Fibroblast of mammary gland (primary cell): ENCODE results near the gene SPOCD1.
A peak's percentile ranks its signal among the peaks of the same experiment; 100 is the strongest.

Source experiments
- DNase-seq: peaks from one replicate; pipeline ENCODE4 v3.0.0-alpha.2; 2010; ENCODE audit warnings: low read depth
- H3K4me3 ChIP-seq: 2 replicates; pipeline ENCODE4 v1.5.1; 2011; ENCODE audit warnings: low read depth, mild to moderate bottlenecking, low read length, moderate library complexity; ENCODE audit not compliant: control insufficient read depth
- TF ChIP-seq, protein P1 (sequence below): conservative IDR thresholded peaks from 2 replicates; pipeline ENCODE4 v1.5.1; 2011; ENCODE audit warnings: low read depth, low read length, inconsistent platforms; ENCODE audit not compliant: control insufficient read depth, insufficient read depth

Gene SPOCD1

DNA sequence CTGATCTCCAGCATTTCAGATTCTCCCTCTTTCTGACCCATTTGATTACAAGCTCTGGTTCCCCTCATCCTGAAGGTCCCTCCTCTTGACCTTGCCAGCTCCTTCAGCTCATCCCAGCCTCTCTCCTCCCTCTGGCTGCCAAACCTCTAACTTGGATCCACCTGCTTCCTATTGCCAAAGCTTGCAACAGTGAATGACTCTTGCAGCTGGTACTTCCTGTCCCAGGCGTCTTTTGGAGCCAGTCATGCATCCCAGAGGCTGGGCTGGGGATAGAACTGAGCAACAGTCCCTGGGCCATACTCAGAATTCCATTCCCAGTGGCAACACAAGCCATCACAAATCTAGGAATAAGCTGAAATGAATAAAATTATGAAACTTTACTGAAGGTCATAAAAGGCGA is 27.7 kb upstream of the SPOCD1 start:
- TF ChIP-seq, protein P1, sequence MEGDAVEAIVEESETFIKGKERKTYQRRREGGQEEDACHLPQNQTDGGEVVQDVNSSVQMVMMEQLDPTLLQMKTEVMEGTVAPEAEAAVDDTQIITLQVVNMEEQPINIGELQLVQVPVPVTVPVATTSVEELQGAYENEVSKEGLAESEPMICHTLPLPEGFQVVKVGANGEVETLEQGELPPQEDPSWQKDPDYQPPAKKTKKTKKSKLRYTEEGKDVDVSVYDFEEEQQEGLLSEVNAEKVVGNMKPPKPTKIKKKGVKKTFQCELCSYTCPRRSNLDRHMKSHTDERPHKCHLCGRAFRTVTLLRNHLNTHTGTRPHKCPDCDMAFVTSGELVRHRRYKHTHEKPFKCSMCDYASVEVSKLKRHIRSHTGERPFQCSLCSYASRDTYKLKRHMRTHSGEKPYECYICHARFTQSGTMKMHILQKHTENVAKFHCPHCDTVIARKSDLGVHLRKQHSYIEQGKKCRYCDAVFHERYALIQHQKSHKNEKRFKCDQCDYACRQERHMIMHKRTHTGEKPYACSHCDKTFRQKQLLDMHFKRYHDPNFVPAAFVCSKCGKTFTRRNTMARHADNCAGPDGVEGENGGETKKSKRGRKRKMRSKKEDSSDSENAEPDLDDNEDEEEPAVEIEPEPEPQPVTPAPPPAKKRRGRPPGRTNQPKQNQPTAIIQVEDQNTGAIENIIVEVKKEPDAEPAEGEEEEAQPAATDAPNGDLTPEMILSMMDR: no peak
- H3K4me3 ChIP-seq: no peak overlapping the region
- peak; percentile 59 for DNase-seq

DNA sequence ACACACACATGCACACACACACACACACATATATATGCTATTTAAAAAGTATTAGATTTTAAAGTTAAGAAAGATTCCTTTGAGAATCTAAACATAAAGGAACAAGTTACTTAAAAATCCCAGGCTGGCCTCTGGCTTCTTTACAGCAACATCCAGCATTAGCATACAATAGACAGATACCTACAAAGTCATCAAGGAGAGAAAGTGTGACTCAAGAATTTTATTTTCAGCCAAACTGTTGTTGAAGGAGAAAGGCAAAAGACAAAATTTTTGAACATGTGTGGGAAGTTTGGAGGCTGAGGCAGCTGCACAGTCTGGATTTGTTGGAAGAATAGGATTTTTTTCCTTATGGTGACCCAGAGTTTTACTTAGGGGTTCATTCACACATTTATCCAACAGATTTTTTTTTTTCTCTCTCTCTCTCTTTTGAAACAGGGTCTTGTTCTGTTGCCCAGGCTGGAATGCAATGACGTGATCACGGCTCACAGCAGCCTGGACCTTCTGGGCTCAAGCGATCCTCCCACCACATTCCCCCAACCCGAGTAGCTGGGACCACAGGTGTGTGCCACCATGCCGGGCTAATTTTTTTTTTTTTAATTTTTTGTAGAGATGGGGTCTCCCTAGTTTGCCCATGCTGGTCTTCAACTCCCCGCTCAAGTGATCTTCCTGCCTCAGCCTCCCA is 24.0 kb upstream of the SPOCD1 start:
- TF ChIP-seq, protein P1: no peak
- H3K4me3 ChIP-seq: no peak overlapping the region
- no peak for DNase-seq

DNA sequence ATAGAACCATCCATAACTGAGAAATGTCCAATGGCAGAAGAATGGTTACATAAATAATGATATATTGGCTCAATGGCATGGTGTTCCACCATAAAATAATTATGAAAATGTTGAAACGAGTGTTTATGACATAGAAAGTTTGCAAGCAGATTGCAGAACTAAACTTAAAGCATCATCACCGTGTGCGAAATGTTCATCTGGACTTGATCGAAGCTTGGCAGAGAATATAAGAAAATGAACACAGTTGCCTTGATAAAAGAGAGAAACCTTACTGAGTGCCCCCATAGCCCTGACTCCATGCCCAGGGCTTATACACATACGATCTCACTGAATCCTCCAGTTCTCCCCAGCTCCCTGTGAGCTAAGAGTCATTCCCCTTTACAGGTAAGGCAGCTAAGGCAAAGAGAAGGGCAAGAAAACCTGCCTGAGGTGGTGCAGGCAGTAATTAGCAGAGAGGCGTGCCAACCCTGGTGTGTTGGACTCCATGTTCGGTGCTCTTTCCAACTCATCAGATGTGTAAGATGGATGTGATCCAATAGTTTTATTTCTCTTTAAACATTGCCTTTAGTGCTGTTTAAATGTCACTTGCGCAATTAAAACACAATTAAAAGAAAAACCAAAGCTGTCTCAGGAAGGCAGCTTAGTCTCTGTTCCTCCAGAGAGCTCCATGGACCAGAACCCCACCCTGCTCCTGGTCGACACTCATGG is 21.8 kb upstream of the SPOCD1 start:
- TF ChIP-seq, protein P1: no peak
- no peak for DNase-seq
- H3K4me3 ChIP-seq: no peak overlapping the region

DNA sequence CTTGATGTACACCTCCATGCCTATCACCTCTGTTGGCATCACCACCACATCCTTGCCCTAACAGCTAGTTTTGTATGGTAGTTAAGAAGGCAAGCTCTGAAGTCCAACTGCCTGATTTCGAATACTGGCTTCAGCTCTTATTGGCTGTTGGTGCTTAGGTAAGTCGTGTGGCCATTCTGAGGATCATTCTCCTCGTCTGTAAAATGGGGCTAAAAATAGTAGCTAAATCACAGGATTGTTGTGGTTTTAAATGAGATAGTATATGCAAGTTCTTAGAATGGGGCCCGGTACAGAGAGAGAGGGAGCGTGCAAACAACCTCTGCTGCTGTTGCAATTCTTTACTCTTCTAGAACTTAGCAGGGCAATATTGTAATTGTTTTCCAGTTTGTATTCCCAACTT is 20.8 kb upstream of the SPOCD1 start:
- DNase-seq: no peak
- H3K4me3 ChIP-seq: no peak overlapping the region
- TF ChIP-seq, protein P1: no peak

DNA sequence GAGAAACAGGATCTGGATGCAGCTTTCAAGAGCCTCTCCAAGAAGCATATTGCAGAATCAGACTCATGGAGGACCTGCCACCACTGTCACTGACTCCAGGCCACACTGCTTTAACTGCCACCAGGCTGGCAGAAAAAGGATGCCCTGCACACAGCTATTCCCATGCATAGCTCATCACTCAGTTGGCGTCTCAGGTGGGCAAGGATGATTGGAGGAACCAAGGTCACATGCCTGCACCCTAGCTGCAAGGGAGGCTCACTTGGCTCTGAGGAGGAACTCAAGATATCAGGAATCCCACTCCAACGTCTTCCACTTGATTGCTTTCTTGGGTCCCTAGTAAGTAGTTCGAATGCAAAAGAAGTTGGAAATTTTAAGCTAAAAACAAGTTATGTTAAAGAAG is 19.6 kb upstream of the SPOCD1 start:
- no peak overlapping the region for H3K4me3 ChIP-seq
- TF ChIP-seq, protein P1: no peak
- DNase-seq: no peak

DNA sequence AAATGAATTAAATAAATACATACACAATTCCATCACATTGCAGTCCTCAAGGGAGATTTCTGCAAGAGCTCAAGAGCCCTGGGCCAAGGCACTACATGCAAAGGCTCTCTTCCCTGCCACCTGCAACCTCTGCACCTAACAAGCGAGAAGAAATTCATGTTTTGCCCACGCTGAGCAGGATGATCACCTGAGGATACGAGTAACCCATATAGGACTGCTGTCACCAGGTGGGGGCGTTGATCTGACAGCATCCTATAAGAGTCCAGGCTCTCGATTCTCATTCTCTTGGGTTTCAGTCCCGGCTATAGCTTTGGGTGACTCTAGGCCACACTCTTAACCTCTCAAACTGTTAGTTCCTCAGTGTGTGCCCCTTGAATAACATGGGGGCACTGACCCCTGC is 18.7 kb upstream of the SPOCD1 start:
- no peak overlapping the region for H3K4me3 ChIP-seq
- no peak for DNase-seq
- TF ChIP-seq, protein P1: no peak
